Measurements from ENCODE around the gene TAAR5. TPM values are rescaled to one million over a fixed set of nuclear protein-coding genes. Genes with fewer than 3 reads are reported as not detected.

The TAAR5 gene
- total and polyA plus RNA-seq, 10 of the 15 experiments (the other 5 are each of a cell fraction or from before 2014, with no cell fraction given): not detected

DNA sequence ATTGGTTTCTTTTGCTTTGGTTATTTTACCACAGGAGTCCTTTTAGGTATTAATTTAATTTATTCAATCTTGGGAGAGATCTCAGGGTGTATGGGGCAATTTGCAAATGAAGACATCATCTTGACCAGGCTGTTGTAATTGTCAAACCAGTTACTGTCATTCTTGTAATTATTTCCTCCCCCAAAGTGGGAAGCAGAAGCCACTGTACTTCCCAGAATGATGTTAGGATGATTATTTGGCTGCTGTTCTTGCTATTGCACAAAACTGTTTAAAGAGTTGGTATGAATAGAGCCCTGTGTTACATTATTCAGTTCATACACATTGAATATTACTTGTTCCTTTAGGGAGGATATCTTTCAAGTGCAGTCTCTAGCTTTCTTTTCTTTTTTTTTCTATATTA lies 17.8 kb downstream of the TAAR5 start (continued):
- no peak for TF ChIP-seq SREBF1 (IDR thresholded peaks at IDR 0.05; ENCODE audit: low read length)
- TF ChIP-seq JUND (IDR thresholded peaks at IDR 0.05; ENCODE audit: low read depth, low read length): no peak
- TF ChIP-seq TCF12 (IDR thresholded peaks at IDR 0.05; ENCODE audit: low read depth, low read length): no peak
- no peak for TF ChIP-seq MEF2B (IDR thresholded peaks at IDR 0.05; ENCODE audit: partially characterized antibody, poor library complexity, severe bottlenecking)
- no peak for TF ChIP-seq CHD2 (IDR thresholded peaks at IDR 0.05; ENCODE audit: borderline replicate concordance, low read depth, low read length)

DNA sequence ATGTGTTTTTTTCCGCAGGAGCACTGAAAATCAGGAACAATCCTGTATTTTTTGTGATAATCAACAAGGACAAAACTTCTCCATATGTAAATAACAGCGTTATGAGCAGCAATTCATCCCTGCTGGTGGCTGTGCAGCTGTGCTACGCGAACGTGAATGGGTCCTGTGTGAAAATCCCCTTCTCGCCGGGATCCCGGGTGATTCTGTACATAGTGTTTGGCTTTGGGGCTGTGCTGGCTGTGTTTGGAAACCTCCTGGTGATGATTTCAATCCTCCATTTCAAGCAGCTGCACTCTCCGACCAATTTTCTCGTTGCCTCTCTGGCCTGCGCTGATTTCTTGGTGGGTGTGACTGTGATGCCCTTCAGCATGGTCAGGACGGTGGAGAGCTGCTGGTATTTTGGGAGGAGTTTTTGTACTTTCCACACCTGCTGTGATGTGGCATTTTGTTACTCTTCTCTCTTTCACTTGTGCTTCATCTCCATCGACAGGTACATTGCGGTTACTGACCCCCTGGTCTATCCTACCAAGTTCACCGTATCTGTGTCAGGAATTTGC lies 19.2 kb downstream of the TAAR5 start, which contains the start of gene TAAR6:
TAAR6 (plus strand) TSS at position 102 of the 557 bp plus-strand sequence; CDS start at position 102, 0 bp downstream.
- 56% methylated on average over 15 of the region's 15 CpGs for WGBS (ENCODE audit: insufficient coverage, insufficient replicate concordance, low lambda C conversion rate, missing lambda C conversion rate)
- H3K4me2 ChIP-seq (ENCODE audit: control insufficient read depth, insufficient read depth): no peak within 1 kb of the TSS
- ChIA-PET CTCF (no interaction called here), SMC1A (ENCODE audit: uncharacterized antibody, unreplicated experiment) (interaction anchor here (0.7 kb wide), 1 partner anchor 246 kb away, joined by 3 read pairs; no protein-coding TSS in a partner anchor), POLR2A (no interaction called here), RAD21 (ENCODE audit: unreplicated experiment) (no interaction called here)
- TF ChIP-seq BRCA1 (IDR thresholded peaks at IDR 0.05; ENCODE audit: low read depth, low read length): no peak
- TF ChIP-seq MYC (IDR thresholded peaks at IDR 0.05; ENCODE audit: insufficient read depth, insufficient read length, insufficient replicate concordance, low read length, severe bottlenecking): no peak
- no peak for TF ChIP-seq SUZ12 (IDR thresholded peaks at IDR 0.05; ENCODE audit: unreplicated experiment)
- no peak for TF ChIP-seq FOS (IDR thresholded peaks at IDR 0.05; ENCODE audit: borderline replicate concordance, extremely low read depth, insufficient read length)
- TF ChIP-seq, protein P1, sequence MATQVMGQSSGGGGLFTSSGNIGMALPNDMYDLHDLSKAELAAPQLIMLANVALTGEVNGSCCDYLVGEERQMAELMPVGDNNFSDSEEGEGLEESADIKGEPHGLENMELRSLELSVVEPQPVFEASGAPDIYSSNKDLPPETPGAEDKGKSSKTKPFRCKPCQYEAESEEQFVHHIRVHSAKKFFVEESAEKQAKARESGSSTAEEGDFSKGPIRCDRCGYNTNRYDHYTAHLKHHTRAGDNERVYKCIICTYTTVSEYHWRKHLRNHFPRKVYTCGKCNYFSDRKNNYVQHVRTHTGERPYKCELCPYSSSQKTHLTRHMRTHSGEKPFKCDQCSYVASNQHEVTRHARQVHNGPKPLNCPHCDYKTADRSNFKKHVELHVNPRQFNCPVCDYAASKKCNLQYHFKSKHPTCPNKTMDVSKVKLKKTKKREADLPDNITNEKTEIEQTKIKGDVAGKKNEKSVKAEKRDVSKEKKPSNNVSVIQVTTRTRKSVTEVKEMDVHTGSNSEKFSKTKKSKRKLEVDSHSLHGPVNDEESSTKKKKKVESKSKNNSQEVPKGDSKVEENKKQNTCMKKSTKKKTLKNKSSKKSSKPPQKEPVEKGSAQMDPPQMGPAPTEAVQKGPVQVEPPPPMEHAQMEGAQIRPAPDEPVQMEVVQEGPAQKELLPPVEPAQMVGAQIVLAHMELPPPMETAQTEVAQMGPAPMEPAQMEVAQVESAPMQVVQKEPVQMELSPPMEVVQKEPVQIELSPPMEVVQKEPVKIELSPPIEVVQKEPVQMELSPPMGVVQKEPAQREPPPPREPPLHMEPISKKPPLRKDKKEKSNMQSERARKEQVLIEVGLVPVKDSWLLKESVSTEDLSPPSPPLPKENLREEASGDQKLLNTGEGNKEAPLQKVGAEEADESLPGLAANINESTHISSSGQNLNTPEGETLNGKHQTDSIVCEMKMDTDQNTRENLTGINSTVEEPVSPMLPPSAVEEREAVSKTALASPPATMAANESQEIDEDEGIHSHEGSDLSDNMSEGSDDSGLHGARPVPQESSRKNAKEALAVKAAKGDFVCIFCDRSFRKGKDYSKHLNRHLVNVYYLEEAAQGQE (IDR thresholded peaks at IDR 0.05; ENCODE audit: low read depth, low read length): no peak
- no peaks in the 10 kb centered on the region for H3K36me3 ChIP-seq (ENCODE audit: control insufficient read depth in 2 of 2, insufficient read depth in 2 of 2, low read length in 1 of 2)
- H3K79me2 ChIP-seq (ENCODE audit: control insufficient read depth, insufficient read depth, low read length): no peaks in the 10 kb centered on the region
- H3K9ac ChIP-seq (ENCODE audit: control insufficient read depth, insufficient read depth, low read length): no peak within 1 kb of the TSS
- in situ Hi-C loops (cut with MboI): no loop called here
- FAIRE-seq (no peak), ATAC-seq (no peak), DNase-seq (ENCODE audit: low read depth, low spot score) (no peak)
- H2AFZ ChIP-seq (ENCODE audit: control insufficient read depth, low read depth, low read length): no peak within 1 kb of the TSS
- no peaks in the 10 kb centered on the region for H3K4me1 ChIP-seq (ENCODE audit: control insufficient read depth, insufficient read depth, low read length)
- no peak within 1 kb of the TSS for H3K4me3 ChIP-seq
- no TSS peak for BruUV-seq (replicated peaks)
- H4K20me1 ChIP-seq (ENCODE audit: control insufficient read depth, insufficient read depth): no peaks in the 10 kb centered on the region
- intact Hi-C loops (cut with micrococcal nuclease; ENCODE audit: unreplicated experiment): no loop called here
- no peaks in the 10 kb centered on the region for H3K27me3 ChIP-seq (replicated peaks in 1 of 2; ENCODE audit: control insufficient read depth in 2 of 2, insufficient read depth in 2 of 2, low read length in 1 of 2)
- no peaks in the 10 kb centered on the region for H3K9me3 ChIP-seq (replicated peaks; ENCODE audit: control insufficient read depth, insufficient read depth, low read length)
- no peak within 1 kb of the TSS for H3K27ac ChIP-seq (ENCODE audit: control insufficient read depth, insufficient read depth)

All from GM12878 (cell line).